ENCODE data around the gene SETD1B.

DNA sequence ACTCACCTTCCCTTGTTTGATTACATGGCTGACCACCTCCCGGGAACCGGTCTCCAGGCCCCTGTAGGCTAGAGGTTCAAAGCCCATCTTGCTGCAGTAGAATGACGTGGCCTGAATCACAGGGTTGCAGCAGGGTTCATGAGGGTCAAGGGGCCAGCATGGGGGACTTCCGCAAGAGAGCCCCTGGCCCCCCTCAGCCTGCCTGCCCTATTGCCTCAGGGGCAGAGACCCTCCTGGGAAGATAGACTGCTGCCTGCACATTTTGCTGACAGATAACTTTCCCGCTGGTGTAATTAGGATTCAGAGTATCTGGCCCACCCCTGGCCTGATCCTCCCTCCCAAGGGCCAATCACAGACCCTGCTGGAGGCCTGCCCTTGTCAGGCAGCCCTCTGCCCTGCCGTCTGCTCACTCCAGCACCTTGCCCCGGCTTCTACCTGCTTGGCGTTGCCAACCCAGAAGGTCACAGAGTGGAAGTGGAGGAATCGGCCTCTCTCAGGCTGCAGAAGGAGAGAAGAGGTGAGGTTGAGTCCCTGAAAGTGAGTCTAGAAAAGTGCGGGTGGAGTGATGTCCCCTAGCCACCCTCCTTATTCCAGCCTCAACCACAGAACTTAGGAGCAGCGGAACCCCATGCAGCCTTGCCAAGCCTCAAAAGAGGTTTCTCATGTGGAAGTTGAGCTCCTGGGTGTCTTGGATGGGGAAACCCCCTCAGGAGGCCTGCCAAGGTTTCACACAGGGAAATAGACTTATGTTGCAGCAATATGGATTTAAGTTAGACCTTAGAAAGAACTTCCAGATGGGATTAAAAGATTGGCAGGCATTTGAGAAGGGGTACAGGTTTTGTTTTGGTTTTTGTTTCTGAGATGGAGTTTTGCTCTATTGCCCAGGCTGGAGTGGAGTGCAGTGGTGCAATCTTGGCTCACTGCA, 53.8 kb downstream of the SETD1B start:
- TF ChIP-seq, protein P1, sequence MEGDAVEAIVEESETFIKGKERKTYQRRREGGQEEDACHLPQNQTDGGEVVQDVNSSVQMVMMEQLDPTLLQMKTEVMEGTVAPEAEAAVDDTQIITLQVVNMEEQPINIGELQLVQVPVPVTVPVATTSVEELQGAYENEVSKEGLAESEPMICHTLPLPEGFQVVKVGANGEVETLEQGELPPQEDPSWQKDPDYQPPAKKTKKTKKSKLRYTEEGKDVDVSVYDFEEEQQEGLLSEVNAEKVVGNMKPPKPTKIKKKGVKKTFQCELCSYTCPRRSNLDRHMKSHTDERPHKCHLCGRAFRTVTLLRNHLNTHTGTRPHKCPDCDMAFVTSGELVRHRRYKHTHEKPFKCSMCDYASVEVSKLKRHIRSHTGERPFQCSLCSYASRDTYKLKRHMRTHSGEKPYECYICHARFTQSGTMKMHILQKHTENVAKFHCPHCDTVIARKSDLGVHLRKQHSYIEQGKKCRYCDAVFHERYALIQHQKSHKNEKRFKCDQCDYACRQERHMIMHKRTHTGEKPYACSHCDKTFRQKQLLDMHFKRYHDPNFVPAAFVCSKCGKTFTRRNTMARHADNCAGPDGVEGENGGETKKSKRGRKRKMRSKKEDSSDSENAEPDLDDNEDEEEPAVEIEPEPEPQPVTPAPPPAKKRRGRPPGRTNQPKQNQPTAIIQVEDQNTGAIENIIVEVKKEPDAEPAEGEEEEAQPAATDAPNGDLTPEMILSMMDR (IDR thresholded peaks at IDR 0.05; ENCODE audit: low read depth, low read length, poor library complexity, severe bottlenecking): no peak
- no peak for TF ChIP-seq EZH2phosphoT487 (IDR thresholded peaks at IDR 0.05; ENCODE audit: borderline replicate concordance, low read length)

Measured in DOHH2 (cell line).